BLaER1 treated with 17β-estradiol and CSF1 and Interleukin-3, amounts not matched to agents 10 nM and 100 nM (cell line): ENCODE measurements around the gene ZNF580.

Source experiments
- H3K27ac ChIP-seq, 11 experiments: shearing (Covaris generic); formaldehyde crosslinking; 2 replicates each; pipeline ENCODE4 v1.8.1; 2022
- H3K27me3 ChIP-seq, 11 experiments: shearing (Covaris generic); formaldehyde crosslinking; 2 replicates each; pipeline ENCODE4 v1.8.1; 2022
- H3K36me3 ChIP-seq, 11 experiments: shearing (Covaris generic); formaldehyde crosslinking; 2 replicates each; pipeline ENCODE4 v1.8.1; 2022
- H3K4me1 ChIP-seq, 10 experiments: shearing (Covaris generic); formaldehyde crosslinking; 2 replicates each; pipeline ENCODE4 v1.8.1; 2022
- H3K4me2 ChIP-seq, 11 experiments: shearing (Covaris generic); formaldehyde crosslinking; 2 replicates each; pipeline ENCODE4 v1.8.1; 2022
- H3K4me3 ChIP-seq, 10 experiments: shearing (Covaris generic); formaldehyde crosslinking; 2 replicates each; pipeline ENCODE4 v1.8.1; 2022
- H3K9ac ChIP-seq, 11 experiments: shearing (Covaris generic); formaldehyde crosslinking; 2 replicates each; pipeline ENCODE4 v1.8.1; 2022
- H3K9me3 ChIP-seq, 11 experiments: shearing (Covaris generic); formaldehyde crosslinking; replicated peaks in 1 of 11; 2 replicates each; pipeline ENCODE4 v1.8.1; 2022
- H4K20me1 ChIP-seq, 11 experiments: shearing (Covaris generic); formaldehyde crosslinking; 2 replicates each; pipeline ENCODE4 v1.8.1; 2022
- Cebpa-rat ChIP-seq, 11 experiments: shearing (Covaris generic); IDR thresholded peaks; 2 replicates each; pipeline ENCODE4 v1.8.1; 2022

Gene ZNF580

DNA sequence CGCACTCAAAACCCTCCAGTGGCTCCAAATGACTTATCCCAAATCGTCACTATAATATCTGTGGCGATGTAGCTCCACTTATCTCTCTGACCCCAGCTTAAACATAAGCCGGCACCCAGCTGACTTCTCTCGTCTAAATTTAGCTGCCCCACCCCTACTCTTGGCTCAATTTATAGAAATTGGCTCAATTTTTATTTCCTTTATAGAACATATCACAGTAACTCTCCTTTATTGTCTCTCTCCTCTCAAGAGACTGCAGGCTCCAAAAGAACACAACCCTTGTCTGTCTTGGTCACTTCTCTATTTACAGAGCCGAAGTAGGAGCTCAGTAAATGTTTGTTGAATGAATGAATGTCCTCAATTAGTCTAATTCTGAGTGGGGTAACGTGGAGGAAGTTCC lies 17.2 kb upstream of the ZNF580 start:
- Histone ChIP-seq H3K4me3 (peak overlapping the region in 9 of 10 experiments; percentile 32 to 61 (median 55); a peak in 14 of 20 replicates), H3K9me3 (no peaks in the 10 kb centered on the region), H3K4me1 (peaks cover 30 to 40% (median 34%) of the 10 kb centered on the region in 10 experiments), H4K20me1 (peaks cover 0 to 20% (median 12%) of the 10 kb centered on the region in 11 experiments; a peak in 10 of 22 replicates), H3K36me3 (peaks cover 16 to 36% (median 21%) of the 10 kb centered on the region in 11 experiments; a peak in 19 of 22 replicates), H3K4me2 (peak overlapping the region; percentile 9 to 50 (median 24); a peak in 13 of 22 replicates), H3K27ac (peak overlapping the region in 5 of 11 experiments; percentile 9 to 47 (median 21); a peak in 5 of 22 replicates), H3K27me3 (no peaks in the 10 kb centered on the region), H3K9ac (peak overlapping the region in 1 of 11 experiments; percentile 18; a peak in 1 of 22 replicates)
- TF ChIP-seq Cebpa-rat (IDR thresholded peaks at IDR 0.05) = no peak

DNA sequence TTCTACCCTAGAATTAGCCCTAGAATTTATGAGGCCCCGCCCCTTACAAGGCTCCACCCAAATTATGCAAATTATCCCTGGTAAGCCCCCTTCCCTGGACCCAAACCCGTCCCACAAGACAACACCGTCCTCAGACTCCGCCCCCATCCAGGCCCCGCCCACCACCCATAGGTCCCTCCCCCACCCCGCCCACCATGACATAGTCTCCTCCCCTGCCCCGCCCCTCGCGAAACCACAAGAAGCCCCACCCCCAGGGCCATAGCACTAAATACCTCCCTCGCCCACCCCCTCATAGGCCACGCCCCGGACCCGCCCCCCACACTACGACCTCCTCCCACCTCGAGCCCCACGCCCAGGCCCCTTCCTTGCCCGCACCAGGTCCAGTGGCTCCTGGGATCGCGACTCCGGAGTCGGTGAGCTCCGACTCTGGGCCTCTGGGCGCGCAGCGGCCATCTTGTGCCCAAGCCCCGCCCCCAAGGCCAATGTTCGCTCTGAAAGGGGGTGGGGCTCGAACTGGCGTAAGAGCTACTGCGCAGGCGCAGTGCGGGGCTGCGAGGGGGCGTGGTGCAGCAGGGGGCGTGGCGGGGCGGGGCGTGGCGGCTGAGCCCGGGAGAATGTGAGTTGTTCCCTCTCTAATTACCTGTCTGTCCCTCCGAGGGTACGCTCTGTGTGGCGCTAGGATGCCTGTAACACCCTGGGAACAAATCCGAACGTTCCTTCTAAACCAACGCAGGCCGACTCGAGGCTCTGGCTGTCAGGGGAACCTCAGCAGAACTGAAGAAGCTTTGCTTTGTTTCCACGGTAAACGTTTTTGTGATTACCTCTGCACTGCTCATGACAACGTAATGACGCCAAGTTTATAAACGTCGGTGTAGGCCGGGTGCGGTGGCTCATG lies 16.4 kb upstream of the ZNF580 start, which contains the start of gene ZNF784:
Gene ZNF784 (minus strand): TSS at position 458 of the 895 bp plus-strand sequence. CDS start 5 bp downstream, at position 453.
- no peak for TF ChIP-seq Cebpa-rat (IDR thresholded peaks at IDR 0.05)

GRCh38 chr19:55625004-55625326 lies 15.8 kb upstream of the ZNF580 start:
- Histone ChIP-seq H3K4me1 (peaks cover 39 to 49% (median 45%) of the 10 kb centered on the region in 10 experiments), H4K20me1 (peaks cover 0 to 20% (median 11%) of the 10 kb centered on the region in 11 experiments; a peak in 10 of 22 replicates), H3K27me3 (no peaks in the 10 kb centered on the region), H3K27ac (peak overlapping the region in 8 of 11 experiments; percentile 80 to 94 (median 86); a peak in 10 of 22 replicates), H3K9me3 (no peaks in the 10 kb centered on the region), H3K4me3 (peak overlapping the region; percentile 48 to 72 (median 60)), H3K36me3 (peaks cover 16 to 27% (median 19%) of the 10 kb centered on the region in 11 experiments; a peak in 19 of 22 replicates), H3K9ac (peak overlapping the region; percentile 77 to 91 (median 85); a peak in 20 of 22 replicates), H3K4me2 (peak overlapping the region; percentile 69 to 91 (median 83))
- no peak for TF ChIP-seq Cebpa-rat (IDR thresholded peaks at IDR 0.05)

More for the DNA sequence above, 16.4 kb upstream of the ZNF580 start, which contains the start of gene ZNF784:
- Histone ChIP-seq H3K36me3 (peaks cover 16 to 32% (median 20%) of the 10 kb centered on the region in 11 experiments; a peak in 19 of 22 replicates), H3K9ac (peak within 1 kb of the TSS; percentile 77 to 91 (median 85)), H4K20me1 (peaks cover 0 to 20% (median 11%) of the 10 kb centered on the region in 11 experiments; a peak in 10 of 22 replicates), H3K4me1 (peaks cover 37 to 47% (median 41%) of the 10 kb centered on the region in 10 experiments), H3K4me2 (peak within 1 kb of the TSS; percentile 69 to 91 (median 83)), H3K27me3 (no peaks in the 10 kb centered on the region), H3K27ac (peak within 1 kb of the TSS; percentile 76 to 94 (median 87); a peak in 21 of 22 replicates), H3K4me3 (peak within 1 kb of the TSS; percentile 48 to 72 (median 60)), H3K9me3 (no peaks in the 10 kb centered on the region)

- H3K36me3 ChIP-seq = peaks cover 6 to 13% (median 9%) of the 10 kb centered on the region in 11 experiments; a peak in 16 of 22 replicates
- no peaks in the 10 kb centered on the region for H3K27me3 ChIP-seq
- no peak overlapping the region for H3K27ac ChIP-seq
- H3K9ac ChIP-seq = no peak overlapping the region; a peak in 1 of 22 replicates
- H3K4me3 ChIP-seq = no peak overlapping the region
- no peaks in the 10 kb centered on the region for H3K9me3 ChIP-seq
- no peak for TF ChIP-seq Cebpa-rat (IDR thresholded peaks at IDR 0.05)
- H3K4me2 ChIP-seq = no peak overlapping the region
- H4K20me1 ChIP-seq = peaks cover 0 to 20% (median 4%) of the 10 kb centered on the region in 11 experiments; a peak in 10 of 22 replicates
- peaks cover 26 to 47% (median 38%) of the 10 kb centered on the region in 10 experiments for H3K4me1 ChIP-seq
Measured at GRCh38 chr19:55626350-55626749, 14.5 kb upstream of the ZNF580 start.

GRCh38 chr19:55632463-55632834 lies 8.4 kb upstream of the ZNF580 start:
- no peaks in the 10 kb centered on the region; a peak in 1 of 22 replicates for H4K20me1 ChIP-seq
- H3K4me2 ChIP-seq = peak overlapping the region in 2 of 11 experiments; percentile 13 to 21; a peak in 1 of 22 replicates
- no peaks in the 10 kb centered on the region for H3K9me3 ChIP-seq
- H3K36me3 ChIP-seq = 0 out of 22 replicates have a peak, but pooled peaks cover 0 to 3% (median 0%) of the 10 kb centered on the region in 11 experiments
- no peak overlapping the region for H3K4me3 ChIP-seq
- no peak for TF ChIP-seq Cebpa-rat (IDR thresholded peaks at IDR 0.05)
- H3K27ac ChIP-seq = no peak overlapping the region; a peak in 1 of 22 replicates
- H3K27me3 ChIP-seq = no peaks in the 10 kb centered on the region
- peaks cover 45 to 70% (median 59%) of the 10 kb centered on the region in 10 experiments for H3K4me1 ChIP-seq
- peak overlapping the region in 2 of 11 experiments; percentile 23 to 65; a peak in 2 of 22 replicates for H3K9ac ChIP-seq

- Histone ChIP-seq H3K27ac (peak overlapping the region; percentile 92 to 99 (median 95); a peak in 21 of 22 replicates), H3K27me3 (no peaks in the 10 kb centered on the region), H4K20me1 (no peaks in the 10 kb centered on the region; a peak in 1 of 22 replicates), H3K4me1 (peaks cover 55 to 79% (median 67%) of the 10 kb centered on the region in 10 experiments), H3K36me3 (peaks cover 5 to 13% (median 8%) of the 10 kb centered on the region in 11 experiments; a peak in 11 of 22 replicates), H3K9ac (peak overlapping the region; percentile 90 to 99 (median 96); a peak in 17 of 22 replicates), H3K9me3 (no peaks in the 10 kb centered on the region), H3K4me3 (peak overlapping the region; percentile 75 to 98 (median 91); a peak in 14 of 20 replicates), H3K4me2 (peak overlapping the region; percentile 94 to 100 (median 97))
- TF ChIP-seq Cebpa-rat (IDR thresholded peaks at IDR 0.05) = no peak
Measured at GRCh38 chr19:55633861-55634260, 6.9 kb upstream of the ZNF580 start.

- Histone ChIP-seq H3K9me3 (no peaks in the 10 kb centered on the region), H3K4me3 (peak overlapping the region; percentile 75 to 98 (median 91)), H3K27me3 (no peaks in the 10 kb centered on the region), H3K9ac (peak overlapping the region; percentile 90 to 99 (median 96)), H3K4me2 (peak overlapping the region; percentile 94 to 100 (median 97)), H3K27ac (peak overlapping the region; percentile 92 to 99 (median 95)), H4K20me1 (no peaks in the 10 kb centered on the region; a peak in 1 of 22 replicates), H3K36me3 (peaks cover 5 to 13% (median 8%) of the 10 kb centered on the region in 11 experiments; a peak in 11 of 22 replicates), H3K4me1 (peaks cover 53 to 79% (median 66%) of the 10 kb centered on the region in 10 experiments)
- TF ChIP-seq Cebpa-rat (IDR thresholded peaks at IDR 0.05) = no peak
Measured at GRCh38 chr19:55635334-55635717, 5.5 kb upstream of the ZNF580 start.

DNA sequence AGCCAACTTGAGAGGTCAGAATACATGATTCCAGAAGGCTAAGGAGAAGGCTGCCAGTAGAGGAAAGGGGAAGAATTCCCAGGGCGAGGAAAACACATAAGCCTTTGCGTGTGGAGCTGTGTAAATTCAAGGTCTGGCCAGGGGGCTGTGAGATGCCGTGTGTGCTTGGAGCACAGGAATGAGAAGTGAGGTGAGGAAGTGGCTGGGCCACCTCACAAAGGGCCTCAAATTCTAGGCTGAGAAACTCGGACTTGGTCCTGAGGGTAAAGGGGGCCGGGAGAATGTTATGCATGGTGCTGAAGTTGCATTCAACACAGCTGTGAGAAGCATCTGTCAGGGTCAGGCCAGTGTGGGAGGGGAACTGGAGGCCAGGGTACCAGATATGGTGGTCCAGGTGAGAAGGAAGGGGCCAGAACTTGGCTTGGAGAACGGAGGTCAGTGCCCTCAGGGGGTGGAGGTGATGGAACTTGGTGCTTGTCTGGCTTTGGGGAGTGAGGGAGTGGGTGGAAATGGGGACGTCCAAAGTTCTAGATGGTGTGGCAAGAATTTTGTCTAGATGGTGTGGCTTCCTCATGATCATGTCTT lies 4.9 kb upstream of the ZNF580 start:
- Histone ChIP-seq H3K27me3 (no peaks in the 10 kb centered on the region), H4K20me1 (no peaks in the 10 kb centered on the region; a peak in 1 of 22 replicates), H3K4me3 (peak overlapping the region; percentile 75 to 98 (median 91)), H3K9me3 (no peaks in the 10 kb centered on the region), H3K4me2 (peak overlapping the region; percentile 94 to 100 (median 97)), H3K9ac (peak overlapping the region; percentile 90 to 99 (median 96)), H3K36me3 (peaks cover 5 to 13% (median 8%) of the 10 kb centered on the region in 11 experiments; a peak in 11 of 22 replicates), H3K27ac (peak overlapping the region; percentile 92 to 99 (median 95)), H3K4me1 (peaks cover 53 to 79% (median 66%) of the 10 kb centered on the region in 10 experiments)
- TF ChIP-seq Cebpa-rat (IDR thresholded peaks at IDR 0.05) = no peak
